SK-N-SH (cell line): ENCODE data around the gene BTBD16. TPM values are rescaled to one million over a fixed set of nuclear protein-coding genes. Genes with fewer than 3 reads are reported as not detected.

Source experiments
- CTCF ChIA-PET: fragments of 300-600, 350-600 bp; formaldehyde crosslinking; extraction: SDS; loops from one replicate; lab custom pipeline; 2021; lab: Yijun Ruan, JAX
- POLR2A ChIA-PET: fragments of 350-600 bp; sonication (Branson Sonifier 250); formaldehyde crosslinking; extraction: SDS; loops from one replicate; lab custom pipeline; 2020; ENCODE audit warnings: antibody characterized with exemption, inconsistent platforms; lab: Yijun Ruan, JAX
- DNase-seq: peaks from one replicate; pipeline ENCODE4 v3.0.0; 2012
- H2AFZ ChIP-seq: fragments of 200-600 bp; sonication (generic); 2 replicates; pipeline ENCODE4 v1.8.1; 2016; ENCODE audit warnings: antibody characterized with exemption, mild to moderate bottlenecking, low read depth
- H3F3A ChIP-seq: fragments of 200-600 bp; sonication (generic); replicated peaks from 2 replicates; pipeline ENCODE3; 2016; ENCODE audit warnings: antibody characterized with exemption, mild to moderate bottlenecking; ENCODE audit not compliant: insufficient read depth
- H3K27ac ChIP-seq, 2 experiments: fragments of 200-500 bp in 1 of 2; fragments of 200-600 bp in 1 of 2; sonication (Bioruptor generic) in 1 of 2; sonication (generic), shearing (Covaris generic) in 1 of 2; 2 replicates each; pipeline versions ENCODE4 v1.5.1 to v1.6.1; 2014 to 2016; ENCODE audit warnings: low read depth in 2 of 2, inconsistent platforms in 1 of 2, low read length in 1 of 2, mild to moderate bottlenecking in 1 of 2, mixed read lengths in 1 of 2
- H3K27me3 ChIP-seq: fragments of 200-600 bp; sonication (generic), shearing (Covaris generic); 2 replicates; pipeline ENCODE4 v1.6.1; 2016; ENCODE audit warnings: mixed run types; ENCODE audit not compliant: insufficient read depth
- H3K36me3 ChIP-seq, 2 experiments: fragments of 200-500 bp in 1 of 2; fragments of 200-600 bp in 1 of 2; sonication (Bioruptor generic) in 1 of 2; sonication (generic) in 1 of 2; replicated peaks in 1 of 2; 2 replicates each; pipeline versions ENCODE3 to v1.5.1; 2014 to 2016; ENCODE audit warnings: low read length in 1 of 2, mild to moderate bottlenecking in 1 of 2; ENCODE audit not compliant: insufficient read depth in 2 of 2, control insufficient read depth in 1 of 2
- H3K4me1 ChIP-seq, 2 experiments: fragments of 200-500 bp in 1 of 2; fragments of 200-600 bp in 1 of 2; sonication (Bioruptor generic) in 1 of 2; sonication (generic), shearing (Covaris generic) in 1 of 2; 2 replicates each; pipeline versions ENCODE4 v1.5.1 to v1.6.1; 2014 to 2016; ENCODE audit warnings: low read depth in 1 of 2, low read length in 1 of 2, mixed run types in 1 of 2; ENCODE audit not compliant: insufficient read depth in 2 of 2, control insufficient read depth in 1 of 2
- H3K4me2 ChIP-seq: fragments of 200-600 bp; sonication (generic), shearing (Covaris generic); 2 replicates; pipeline ENCODE4 v1.6.1; 2017; ENCODE audit warnings: mixed run types
- H3K4me3 ChIP-seq, 2 experiments: fragments of 200-500 bp in 1 of 2; fragments of 200-600 bp in 1 of 2; sonication (Bioruptor generic) in 1 of 2; sonication (generic), shearing (Covaris generic) in 1 of 2; 2 replicates each; pipeline versions ENCODE4 v1.5.1 to v1.8.1; 2014 to 2016; ENCODE audit warnings: low read depth in 2 of 2, inconsistent platforms in 1 of 2, low read length in 1 of 2, mild to moderate bottlenecking in 1 of 2, mixed read lengths in 1 of 2, moderate library complexity in 1 of 2
- H3K79me2 ChIP-seq: fragments of 200-600 bp; sonication (generic); 2 replicates; pipeline ENCODE4 v1.8.1; 2017; ENCODE audit warnings: mild to moderate bottlenecking; ENCODE audit not compliant: insufficient read depth
- H3K9ac ChIP-seq: fragments of 200-600 bp; sonication (generic); 2 replicates; pipeline ENCODE4 v1.6.1; 2017; ENCODE audit warnings: mixed run types
- H3K9me2 ChIP-seq: fragments of 200-600 bp; sonication (generic); 2 replicates; pipeline ENCODE4 v1.6.1; 2017; ENCODE audit warnings: mixed run types
- H3K9me3 ChIP-seq: fragments of 200-600 bp; sonication (generic); 2 replicates; pipeline ENCODE4 v1.6.1; 2017; ENCODE audit warnings: mixed run types, mild to moderate bottlenecking, moderate library complexity
- H4K20me1 ChIP-seq: fragments of 200-600 bp; sonication (generic); 2 replicates; pipeline ENCODE4 v1.6.1; 2017; ENCODE audit warnings: mild to moderate bottlenecking, mixed run types; ENCODE audit not compliant: insufficient read depth
- CHD2 ChIP-seq: fragments of 150-350 bp; IDR thresholded peaks from 2 replicates; pipeline ENCODE4 v1.6.1; 2018; ENCODE audit warnings: low read length; ENCODE audit not compliant: partially characterized antibody
- CTCF ChIP-seq: fragments of 200-600 bp; sonication (generic); IDR thresholded peaks from 2 replicates; pipeline ENCODE4 v1.6.1; 2017; ENCODE audit warnings: antibody characterized with exemption, mild to moderate bottlenecking, moderate library complexity
- ELF1 ChIP-seq: IDR thresholded peaks from 2 replicates; pipeline ENCODE4 v1.4.0; 2012
- EZH2phosphoT487 ChIP-seq: fragments of 200-600 bp; sonication (generic); IDR thresholded peaks from 2 replicates; pipeline ENCODE4 v1.6.1; 2017; ENCODE audit warnings: low read depth, mixed run types, mild to moderate bottlenecking, antibody characterized with exemption, moderate library complexity, borderline replicate concordance
- GABPA ChIP-seq: IDR thresholded peaks from 2 replicates; pipeline ENCODE4 v1.4.0; 2012; ENCODE audit warnings: low read depth, mild to moderate bottlenecking
- JUND ChIP-seq: IDR thresholded peaks from 2 replicates; pipeline ENCODE4 v1.4.0; 2012
- MXI1 ChIP-seq: IDR thresholded peaks from 2 replicates; pipeline ENCODE4 v1.6.1; 2012; ENCODE audit warnings: mild to moderate bottlenecking, low read depth, low read length, improper control_type of control experiment
- NRF1 ChIP-seq: IDR thresholded peaks from 2 replicates; pipeline ENCODE4 v1.6.1; 2012; ENCODE audit warnings: low read depth, mild to moderate bottlenecking, low read length
- POLR2AphosphoS5 ChIP-seq: IDR thresholded peaks from 2 replicates; pipeline ENCODE4 v1.6.1; 2012; ENCODE audit warnings: low read depth, low read length
- RCOR1 ChIP-seq: fragments of 150-350 bp; IDR thresholded peaks from 2 replicates; pipeline ENCODE4 v1.6.1; 2017; ENCODE audit warnings: antibody characterized with exemption, low read length
- REST ChIP-seq: IDR thresholded peaks from 2 replicates; pipeline ENCODE4 v1.6.1; 2012; ENCODE audit warnings: mild to moderate bottlenecking, low read depth, low read length, moderate library complexity
- RXRA ChIP-seq: IDR thresholded peaks from 2 replicates; pipeline ENCODE4 v1.4.0; 2012; ENCODE audit warnings: low read depth, mild to moderate bottlenecking, borderline replicate concordance
- TAF1 ChIP-seq: IDR thresholded peaks from 2 replicates; pipeline ENCODE4 v1.6.1; 2012; ENCODE audit warnings: low read depth, mild to moderate bottlenecking, low read length, moderate library complexity, borderline replicate concordance
- USF1 ChIP-seq: IDR thresholded peaks from 2 replicates; pipeline ENCODE4 v1.4.0; 2012; ENCODE audit warnings: low read depth, borderline replicate concordance
- USF2 ChIP-seq: fragments of 150-350 bp; IDR thresholded peaks from 2 replicates; pipeline ENCODE4 v1.6.1; 2017; ENCODE audit warnings: antibody characterized with exemption, low read length, low read depth, borderline replicate concordance
- YY1 ChIP-seq: IDR thresholded peaks from 2 replicates; pipeline ENCODE4 v1.4.0; 2012; ENCODE audit warnings: low read depth, mild to moderate bottlenecking
- WGBS: methylation state at CpG from one replicate; pipeline ENCODE4 v1.1.6; 2017; ENCODE audit warnings: low lambda C conversion rate; 5-methylcytosine and 5-hydroxymethylcytosine counted together
- polyA plus RNA-seq, 3 experiments: library from polyadenylated mRNA; depleted of rRNA; stranded (reverse); fragments of >200 nt; gene quantifications; 2 replicates each; pipeline ENCODE4 v1.2.3, GENCODE V29; 2012

Gene BTBD16
- polyA plus RNA-seq, 1 of the 3 experiments (the other 2 are of a cell fraction): not detected

GRCh38 chr10:122297583-122297982 lies 26.5 kb downstream of the BTBD16 start:
- no peaks in the 10 kb centered on the region for H3K79me2 ChIP-seq
- ChIA-PET CTCF (interaction anchor here (0.6 to 7.6 kb wide), 14 partner anchors 11 to 404 kb away, joined by 3 to 139 read pairs (median 8); partner anchors contain the start of gene ARMS2), POLR2A (no interaction called here)
- DNase-seq: no peak
- H3K4me2 ChIP-seq: no peak overlapping the region
- H3K4me3 ChIP-seq: no peak overlapping the region
- no peaks in the 10 kb centered on the region; the same call in 1 of the 2 replicates for H3K27me3 ChIP-seq
- no peaks in the 10 kb centered on the region for H3K9me3 ChIP-seq
- H4K20me1 ChIP-seq: no peaks in the 10 kb centered on the region
- H3K9me2 ChIP-seq: no peaks in the 10 kb centered on the region
- H3K36me3 ChIP-seq: no peaks in the 10 kb centered on the region
- no peak overlapping the region for H3K9ac ChIP-seq
- no peak overlapping the region for H2AFZ ChIP-seq
- no peaks in the 10 kb centered on the region for H3F3A ChIP-seq
- 67% methylated on average over 8 of the region's 8 CpGs for WGBS
- TF ChIP-seq POLR2AphosphoS5: no peak
- TF ChIP-seq USF1: no peak
- TF ChIP-seq CTCF: no peak
- TF ChIP-seq NRF1: no peak
- no peak overlapping the region for H3K27ac ChIP-seq
- H3K4me1 ChIP-seq: no peaks in the 10 kb centered on the region; a peak in 1 of 4 replicates

GRCh38 chr10:122298206-122298597 lies 27.1 kb downstream of the BTBD16 start:
- 66% methylated on average over 6 of the region's 6 CpGs for WGBS
- Histone ChIP-seq H3K79me2 (no peaks in the 10 kb centered on the region), H4K20me1 (no peaks in the 10 kb centered on the region), H3F3A (no peaks in the 10 kb centered on the region), H3K9me2 (no peaks in the 10 kb centered on the region), H3K27me3 (no peaks in the 10 kb centered on the region; the same call in 1 of the 2 replicates), H3K4me1 (no peaks in the 10 kb centered on the region; a peak in 1 of 4 replicates), H2AFZ (no peak overlapping the region), H3K4me3 (no peak overlapping the region), H3K4me2 (no peak overlapping the region), H3K9me3 (no peaks in the 10 kb centered on the region), H3K9ac (no peak overlapping the region), H3K27ac (no peak overlapping the region), H3K36me3 (no peaks in the 10 kb centered on the region)
- CTCF ChIA-PET: interaction anchor here (0.6 to 7.6 kb wide), 44 partner anchors 8 to 414 kb away, joined by 3 to 139 read pairs (median 5); partner anchors contain the start of genes ARMS2 and HTRA1
- TF ChIP-seq ELF1 (no peak), YY1 (no peak), TAF1 (no peak), USF1 (no peak), RXRA (no peak), GABPA (no peak), CTCF (no peak), REST (no peak), CHD2 (no peak), JUND (no peak), RCOR1 (no peak), USF2 (no peak), EZH2phosphoT487 (no peak), MXI1 (no peak)
- DNase-seq: no peak
- POLR2A ChIA-PET: no interaction called here
